H1 (cell line): Measurements from ENCODE around the gene SERTAD2. TPM values are rescaled to one million over a fixed set of nuclear protein-coding genes. Genes with fewer than 3 reads are reported as not detected.
A peak's percentile ranks its signal among the peaks of the same experiment; 100 is the strongest.

Source experiments
- CTCF ChIA-PET: fragments of 300-600 bp; sonication (Branson Sonifier 250); formaldehyde crosslinking; loops from one replicate; lab custom pipeline; 2021; ENCODE audit not compliant: partially characterized antibody; lab: Charles Lee
- POLR2A ChIA-PET: fragments of 300-600 bp; sonication (Branson Sonifier 250); formaldehyde crosslinking; loops from one replicate; lab custom pipeline; 2021; ENCODE audit warnings: inconsistent platforms; ENCODE audit not compliant: partially characterized antibody; lab: Charles Lee
- DNase-seq, 2 experiments: peaks; one replicate each; pipeline versions ENCODE4 v3.0.0 to v3.0.0-alpha.2; 2010 to 2022; ENCODE audit warnings: low spot score in 2 of 2, low read depth in 1 of 2, mixed read lengths in 1 of 2
- FAIRE-seq: peaks from 2 replicates; lab custom pipeline; 2011; peaks lifted over from hg19 to GRCh38; lab: Jason Lieb, UNC
- H2AFZ ChIP-seq: 2 replicates; pipeline ENCODE4 v1.8.1; 2012; ENCODE audit warnings: low read length, inconsistent platforms
- H2AK5ac ChIP-seq: 2 replicates; pipeline ENCODE4 v1.6.1; 2013; ENCODE audit warnings: low read depth, low read length
- H2BK120ac ChIP-seq: replicated peaks from 2 replicates; pipeline ENCODE3; 2013; ENCODE audit warnings: low read depth, low read length, inconsistent platforms
- H2BK12ac ChIP-seq: 2 replicates; pipeline ENCODE4 v1.6.1; 2013; ENCODE audit warnings: low read depth, low read length
- H2BK15ac ChIP-seq: 2 replicates; pipeline ENCODE4 v1.6.1; 2013; ENCODE audit warnings: low read length
- H2BK20ac ChIP-seq: 2 replicates; pipeline ENCODE4 v1.6.1; 2013; ENCODE audit warnings: low read length
- H2BK5ac ChIP-seq: 2 replicates; pipeline ENCODE4 v1.6.1; 2013; ENCODE audit warnings: low read depth, low read length
- H3K14ac ChIP-seq: 2 replicates; pipeline ENCODE4 v1.6.1; 2013; ENCODE audit warnings: inconsistent platforms; ENCODE audit not compliant: insufficient read length
- H3K18ac ChIP-seq: 2 replicates; pipeline ENCODE4 v1.6.1; 2013; ENCODE audit warnings: low read length; ENCODE audit errors: extremely low read depth
- H3K23ac ChIP-seq: 2 replicates; pipeline ENCODE4 v1.6.1; 2013; ENCODE audit warnings: inconsistent platforms; ENCODE audit not compliant: insufficient read length
- H3K23me2 ChIP-seq: 2 replicates; pipeline ENCODE4 v1.6.1; 2013; ENCODE audit warnings: low read depth, low read length
- H3K27ac ChIP-seq: 2 replicates; pipeline ENCODE4 v1.6.1; 2011; ENCODE audit warnings: low read depth, low read length, inconsistent platforms
- H3K27me3 ChIP-seq, 4 experiments: replicated peaks in 1 of 4; 1 replicate in 1 of 4; 2 replicates in 3 of 4; pipeline versions ENCODE4 v1.6.1 to v1.8.1; 2011 to 2013; ENCODE audit warnings: low read length in 3 of 4, mild to moderate bottlenecking in 3 of 4, inconsistent platforms in 2 of 4, mixed read lengths in 2 of 4, moderate library complexity in 1 of 4; ENCODE audit not compliant: control insufficient read depth in 3 of 4, insufficient read depth in 3 of 4; ENCODE audit errors: extremely low read depth in 1 of 4
- H3K36me3 ChIP-seq, 4 experiments: 2 replicates each; pipeline versions ENCODE4 v1.6.1 to v1.8.1; 2011 to 2013; ENCODE audit warnings: mild to moderate bottlenecking in 4 of 4, low read length in 3 of 4, moderate library complexity in 2 of 4, control low read depth in 1 of 4, inconsistent platforms in 1 of 4; ENCODE audit not compliant: insufficient read depth in 4 of 4, control insufficient read depth in 2 of 4
- H3K4ac ChIP-seq: replicated peaks from 2 replicates; pipeline ENCODE3; 2013; ENCODE audit warnings: low read length, low read depth, mixed read lengths, inconsistent platforms; ENCODE audit not compliant: insufficient read length
- H3K4me1 ChIP-seq, 4 experiments: replicated peaks in 1 of 4; 1 replicate in 1 of 4; 2 replicates in 3 of 4; pipeline versions ENCODE4 v1.6.1 to v1.8.1; 2011 to 2013; ENCODE audit warnings: low read length in 3 of 4, inconsistent platforms in 2 of 4, mixed read lengths in 1 of 4; ENCODE audit not compliant: insufficient read depth in 4 of 4, control insufficient read depth in 3 of 4
- H3K4me2 ChIP-seq, 2 experiments: 2 replicates each; pipeline versions ENCODE4 v1.6.1 to v1.8.1; 2011 to 2013; ENCODE audit warnings: low read depth in 2 of 2, low read length in 2 of 2, control low read depth in 1 of 2, inconsistent platforms in 1 of 2, mild to moderate bottlenecking in 1 of 2; ENCODE audit not compliant: insufficient read depth in 1 of 2
- H3K4me3 ChIP-seq, 4 experiments: fragments of 200-600, 300-600 bp in 1 of 4; sonication (generic), shearing (Covaris generic), sonication (Bioruptor Twin) in 1 of 4; 2 replicates each; pipeline versions ENCODE4 v1.5.1 to v1.8.1; 2011 to 2016; ENCODE audit warnings: low read length in 4 of 4, low read depth in 3 of 4, control low read depth in 2 of 4, inconsistent platforms in 2 of 4, mild to moderate bottlenecking in 2 of 4, mixed read lengths in 1 of 4, moderate library complexity in 1 of 4; ENCODE audit not compliant: insufficient read depth in 2 of 4; ENCODE audit errors: extremely low read depth in 1 of 4
- H3K56ac ChIP-seq: replicated peaks from 2 replicates; pipeline ENCODE3; 2013; ENCODE audit warnings: low read depth, mild to moderate bottlenecking, mixed read lengths, low read length, inconsistent platforms; ENCODE audit not compliant: insufficient read length
- H3K79me1 ChIP-seq: 2 replicates; pipeline ENCODE4 v1.6.1; 2013; ENCODE audit warnings: low read depth, low read length, control low read depth
- H3K79me2 ChIP-seq, 2 experiments: 2 replicates each; pipeline versions ENCODE4 v1.6.1 to v1.8.1; 2012 to 2013; ENCODE audit warnings: low read length in 2 of 2, mild to moderate bottlenecking in 2 of 2, inconsistent platforms in 1 of 2; ENCODE audit not compliant: insufficient read depth in 2 of 2, control insufficient read depth in 1 of 2
- H3K9ac ChIP-seq, 4 experiments: replicated peaks in 1 of 4; 1 replicate in 1 of 4; 2 replicates in 3 of 4; pipeline versions ENCODE4 v1.6.1 to v1.8.1; 2011 to 2013; ENCODE audit warnings: low read depth in 3 of 4, low read length in 3 of 4, control low read depth in 2 of 4, mild to moderate bottlenecking in 2 of 4, moderate library complexity in 2 of 4, inconsistent platforms in 1 of 4; ENCODE audit errors: extremely low read depth in 1 of 4
- H3K9me3 ChIP-seq, 2 experiments: 2 replicates each; pipeline versions ENCODE4 v1.6.1 to v1.8.1; 2012 to 2013; ENCODE audit warnings: mild to moderate bottlenecking in 2 of 2, moderate library complexity in 2 of 2, control low read depth in 1 of 2, inconsistent platforms in 1 of 2, low read depth in 1 of 2, low read length in 1 of 2, mixed read lengths in 1 of 2; ENCODE audit not compliant: insufficient read depth in 2 of 2
- H4K20me1 ChIP-seq, 2 experiments: replicated peaks in 1 of 2; 2 replicates each; pipeline versions ENCODE3 to v1.8.1; 2011 to 2013; ENCODE audit warnings: inconsistent platforms in 2 of 2, low read length in 2 of 2, mild to moderate bottlenecking in 1 of 2; ENCODE audit not compliant: insufficient read depth in 2 of 2, control insufficient read depth in 1 of 2
- H4K5ac ChIP-seq: 2 replicates; pipeline ENCODE4 v1.6.1; 2013; ENCODE audit warnings: low read length, low read depth, mixed read lengths, inconsistent platforms; ENCODE audit not compliant: insufficient read length
- H4K8ac ChIP-seq: 2 replicates; pipeline ENCODE4 v1.8.0; 2013; ENCODE audit warnings: mild to moderate bottlenecking, moderate library complexity, low read length, inconsistent platforms; ENCODE audit not compliant: insufficient read depth; ENCODE audit errors: extremely low read depth
- H4K91ac ChIP-seq: replicated peaks from 2 replicates; pipeline ENCODE3; 2013; ENCODE audit warnings: low read length, mixed read lengths, inconsistent platforms; ENCODE audit not compliant: insufficient read length
- EGR1 ChIP-seq: IDR thresholded peaks from 2 replicates; pipeline ENCODE4 v1.6.1; 2011; ENCODE audit warnings: low read depth, low read length, borderline replicate concordance
- RBBP5 ChIP-seq: IDR thresholded peaks from 2 replicates; pipeline ENCODE4 v1.7.1; 2012; ENCODE audit warnings: low read depth, mild to moderate bottlenecking, inconsistent platforms, low read length, moderate library complexity, borderline replicate concordance
- TCF12 ChIP-seq: IDR thresholded peaks from 2 replicates; pipeline ENCODE4 v1.6.1; 2011; ENCODE audit warnings: low read depth, mild to moderate bottlenecking, low read length
- WGBS, 2 experiments: shearing (Covaris generic) in 1 of 2; methylation state at CpG; one replicate each; pipeline versions ENCODE4 v1.1.6 to v1.1.7; 2013 to 2015; ENCODE audit warnings: low lambda C conversion rate in 2 of 2, mixed read lengths in 2 of 2, inconsistent platforms in 1 of 2, low coverage in 1 of 2, missing lambda C conversion rate in 1 of 2; ENCODE audit not compliant: insufficient replicate concordance in 2 of 2, insufficient coverage in 1 of 2, insufficient read length in 1 of 2; ENCODE audit errors: extremely low coverage in 1 of 2, missing lambda C conversion rate in 1 of 2; 5-methylcytosine and 5-hydroxymethylcytosine counted together
- polyA plus RNA-seq, 7 experiments: library from polyadenylated mRNA; depleted of rRNA in 3 of 7; stranded (reverse) in 5 of 7; unstranded in 2 of 7; fragments of >200 nt in 5 of 7; fragments of 200-250 nt in 2 of 7; gene quantifications; 1 replicate in 5 of 7; 2 replicates in 1 of 7; 4 replicates in 1 of 7; pipeline versions ENCODE4 v1.2.1 to v1.2.3, GENCODE V29; 2011 to 2013; ENCODE audit warnings: missing spikeins in 2 of 7, mixed read lengths in 2 of 7
- total RNA-seq: library from RNA; stranded (reverse); fragmentation: NEBNext Ultra II Directional; extraction: Animal tissue kit (Norgen Biotek cat#: 25700); gene quantifications from 2 replicates; pipeline ENCODE4 v1.2.1, GENCODE V29; 2021

Gene SERTAD2
- total and polyA plus RNA-seq, 2 of the 8 experiments (the other 6 are each of a cell fraction or from before 2014, with no cell fraction given) = 2.9 to 4.5 TPM

- no peak for FAIRE-seq
- Histone ChIP-seq H3K23me2 (no peaks in the 10 kb centered on the region), H3K9ac (no peak overlapping the region), H2BK15ac (peak overlapping the region; percentile 89), H2BK12ac (peak overlapping the region; percentile 11; the same call in 1 of the 2 replicates), H3K27me3 (no peaks in the 10 kb centered on the region), H4K5ac (no peak overlapping the region), H3K14ac (no peak overlapping the region), H3K36me3 (no peaks in the 10 kb centered on the region), H2BK5ac (0 out of 2 replicates have a peak overlapping the region, but pooled peaks have one; percentile 13), H4K91ac (peak overlapping the region; percentile 5), H4K8ac (no peak overlapping the region), H3K4me3 (no peak overlapping the region), H2BK20ac (0 out of 2 replicates have a peak overlapping the region, but pooled peaks have one; percentile 2), H3K79me1 (no peaks in the 10 kb centered on the region), H4K20me1 (peaks cover 0 to 2% of the 10 kb centered on the region in 2 experiments), H3K56ac (no peak overlapping the region), H2AK5ac (no peak overlapping the region), H3K79me2 (no peaks in the 10 kb centered on the region), H3K18ac (peak overlapping the region; percentile 3; the same call in 1 of the 2 replicates), H3K4ac (peak overlapping the region; percentile 70), H3K9me3 (no peaks in the 10 kb centered on the region), H3K23ac (no peak overlapping the region), H2AFZ (peak overlapping the region; percentile 83; the same call in 1 of the 2 replicates), H3K4me2 (peak overlapping the region in 1 of 2 experiments; percentile 33; a peak in 1 of 4 replicates), H3K27ac (no peak overlapping the region), H3K4me1 (peaks cover 3 to 21% (median 13%) of the 10 kb centered on the region in 4 experiments; a peak in 6 of 7 replicates), H2BK120ac (peak overlapping the region; percentile 65)
- POLR2A ChIA-PET = interaction anchor here (0.8 kb wide), 1 partner anchor 31 kb away, joined by 3 read pairs; the partner anchor contains the start of gene SERTAD2
- DNase-seq = peak in 1 of 2 experiments; percentile 53
- 75% methylated on average over 13 of the region's 13 CpGs; no CpG with 5 or more reads in 1 of the 2 experiments for WGBS, 2 experiments
- CTCF ChIA-PET = interaction anchor here (0.7 to 27.4 kb wide), 13 partner anchors 1 to 295 kb away, joined by 3 to 389 read pairs (median 4); no protein-coding TSS in a partner anchor
- TF ChIP-seq RBBP5 = no peak
- TF ChIP-seq TCF12 = no peak
- no peak for TF ChIP-seq EGR1
Measured at GRCh38 chr2:64622443-64623241, 31.1 kb downstream of the SERTAD2 start.
